Calu3 (cell line): Measurements from ENCODE around the gene AICDA. TPM values are rescaled to one million over a fixed set of nuclear protein-coding genes. Genes with fewer than 3 reads are reported as not detected.

Experiments used
- BruUV-seq: library from RNA; stranded (reverse); fragments of 400-500 nt; replicated peaks from 2 replicates; lab custom pipeline; 2021; lab: Mats Ljungman, UMichigan
- CTCF ChIA-PET: fragments of 300-600 bp; sonication (Branson Sonifier 250); formaldehyde crosslinking; loops from one replicate; lab custom pipeline; 2022; ENCODE audit warnings: antibody characterized with exemption; lab: Charles Lee
- DNase-seq: peaks from one replicate; pipeline ENCODE4 v3.0.0; 2022
- H3K27ac Mint-ChIP-seq: one replicate; pipeline ENCODE4 v1.8.0; 2022; ENCODE audit warnings: mixed read lengths; ENCODE audit not compliant: unreplicated experiment
- H3K27me3 Mint-ChIP-seq: one replicate; pipeline ENCODE4 v1.8.0; 2022; ENCODE audit warnings: mixed read lengths; ENCODE audit not compliant: unreplicated experiment
- H3K36me3 Mint-ChIP-seq: one replicate; pipeline ENCODE4 v1.8.0; 2022; ENCODE audit warnings: mild to moderate bottlenecking, moderate library complexity, mixed read lengths; ENCODE audit not compliant: insufficient read depth, unreplicated experiment
- H3K4me1 Mint-ChIP-seq: one replicate; pipeline ENCODE4 v1.8.0; 2022; ENCODE audit warnings: mild to moderate bottlenecking, low read depth, mixed read lengths; ENCODE audit not compliant: unreplicated experiment
- H3K4me3 Mint-ChIP-seq: one replicate; pipeline ENCODE4 v1.8.0; 2022; ENCODE audit warnings: mild to moderate bottlenecking, low read depth, moderate library complexity, mixed read lengths; ENCODE audit not compliant: unreplicated experiment
- H3K9me3 Mint-ChIP-seq: one replicate; pipeline ENCODE4 v1.8.0; 2022; ENCODE audit warnings: low read depth, mixed read lengths; ENCODE audit not compliant: unreplicated experiment
- intact Hi-C: fragments of 100-400 bp; cut with micrococcal nuclease; formaldehyde crosslinking; loops from one replicate; pipeline ENCODE4 v1.10.0; 2022; ENCODE audit not compliant: unreplicated experiment
- total RNA-seq: library from RNA; stranded (reverse); gene quantifications from 2 replicates; pipeline ENCODE4 v1.2.3, GENCODE V29; 2022
- TF ChIP-seq, protein P1 (sequence below): fragments of 200-600 bp; IDR thresholded peaks from one replicate; pipeline ENCODE4 v1.8.0; 2022; ENCODE audit warnings: antibody characterized with exemption; ENCODE audit not compliant: unreplicated experiment

AICDA gene
- total RNA-seq, 1 experiment from 2014 or later = not detected

DNA sequence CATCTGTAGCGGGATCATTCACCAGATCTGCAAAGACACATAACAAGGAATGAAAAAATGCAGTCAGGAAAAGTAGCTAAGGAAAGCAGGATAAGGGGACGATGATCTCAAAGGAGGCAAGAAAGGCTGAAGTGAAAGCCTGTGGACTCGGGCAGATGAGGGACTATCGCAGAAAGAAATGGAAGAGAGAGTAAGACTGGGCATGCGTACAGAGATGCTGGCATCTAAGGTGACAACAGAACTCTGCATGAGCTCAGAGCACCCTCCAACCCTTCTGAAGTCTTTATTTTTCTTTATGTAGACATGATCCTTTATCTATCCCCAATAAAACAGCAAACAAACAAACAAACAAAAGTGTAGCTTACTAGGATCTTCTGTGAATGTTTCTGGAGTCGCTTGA is 42.8 kb upstream of the AICDA start:
- Mint-ChIP-seq H3K4me3 (no peak overlapping the region), H3K36me3 (no peaks in the 10 kb centered on the region), H3K4me1 (no peaks in the 10 kb centered on the region), H3K9me3 (no peaks in the 10 kb centered on the region), H3K27ac (no peak overlapping the region), H3K27me3 (peaks cover 5% of the 10 kb centered on the region)
- CTCF ChIA-PET = interaction anchor here (0.5 kb wide), 1 partner anchor 32 kb away, joined by 3 read pairs; no protein-coding TSS in a partner anchor
- no TSS peak for BruUV-seq
- TF ChIP-seq, protein P1, sequence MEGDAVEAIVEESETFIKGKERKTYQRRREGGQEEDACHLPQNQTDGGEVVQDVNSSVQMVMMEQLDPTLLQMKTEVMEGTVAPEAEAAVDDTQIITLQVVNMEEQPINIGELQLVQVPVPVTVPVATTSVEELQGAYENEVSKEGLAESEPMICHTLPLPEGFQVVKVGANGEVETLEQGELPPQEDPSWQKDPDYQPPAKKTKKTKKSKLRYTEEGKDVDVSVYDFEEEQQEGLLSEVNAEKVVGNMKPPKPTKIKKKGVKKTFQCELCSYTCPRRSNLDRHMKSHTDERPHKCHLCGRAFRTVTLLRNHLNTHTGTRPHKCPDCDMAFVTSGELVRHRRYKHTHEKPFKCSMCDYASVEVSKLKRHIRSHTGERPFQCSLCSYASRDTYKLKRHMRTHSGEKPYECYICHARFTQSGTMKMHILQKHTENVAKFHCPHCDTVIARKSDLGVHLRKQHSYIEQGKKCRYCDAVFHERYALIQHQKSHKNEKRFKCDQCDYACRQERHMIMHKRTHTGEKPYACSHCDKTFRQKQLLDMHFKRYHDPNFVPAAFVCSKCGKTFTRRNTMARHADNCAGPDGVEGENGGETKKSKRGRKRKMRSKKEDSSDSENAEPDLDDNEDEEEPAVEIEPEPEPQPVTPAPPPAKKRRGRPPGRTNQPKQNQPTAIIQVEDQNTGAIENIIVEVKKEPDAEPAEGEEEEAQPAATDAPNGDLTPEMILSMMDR = no peak
- no peak for DNase-seq
- intact Hi-C loops = no loop called here

DNA sequence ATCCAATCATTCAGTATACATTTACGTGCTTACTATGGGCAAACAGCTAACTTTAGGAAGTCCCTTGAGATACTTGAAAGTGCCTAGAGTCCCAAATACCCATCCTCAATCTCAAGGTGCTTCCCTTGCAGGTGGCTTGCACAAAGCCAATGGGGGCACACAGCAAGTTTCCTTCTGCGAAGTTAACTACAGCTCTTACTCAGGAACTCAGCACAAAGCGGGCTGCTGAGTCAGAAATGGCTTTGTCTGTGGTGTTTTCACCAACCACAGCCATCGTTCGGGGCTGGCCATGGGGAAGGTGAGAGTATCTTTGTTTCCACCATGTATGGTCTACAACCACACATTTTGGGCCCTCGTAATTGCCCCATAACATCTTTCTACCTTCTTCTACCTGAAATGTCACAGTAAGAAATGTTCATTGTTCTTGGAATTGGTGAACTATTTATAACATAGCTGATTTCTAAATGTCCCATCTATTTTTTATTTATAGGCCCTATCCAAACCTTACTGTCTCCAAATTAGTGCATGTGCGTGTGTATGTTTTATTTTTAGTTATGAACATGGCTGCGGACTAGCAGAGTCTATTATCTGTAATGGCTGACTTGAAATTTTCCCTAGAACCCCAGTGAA is 36.0 kb upstream of the AICDA start:
- Mint-ChIP-seq H3K27me3 (peaks cover 23% of the 10 kb centered on the region), H3K27ac (no peak overlapping the region), H3K9me3 (no peaks in the 10 kb centered on the region), H3K36me3 (no peaks in the 10 kb centered on the region), H3K4me1 (peaks cover 13% of the 10 kb centered on the region), H3K4me3 (no peak overlapping the region)
- intact Hi-C loops = no loop called here
- BruUV-seq = no TSS peak
- DNase-seq = no peak
- CTCF ChIA-PET = no interaction called here
- TF ChIP-seq, protein P1 = no peak

GRCh38 chr12:8647968-8648367 is 35.3 kb upstream of the AICDA start:
- H3K4me3 Mint-ChIP-seq = no peak overlapping the region
- CTCF ChIA-PET = no interaction called here
- no peak overlapping the region for H3K27ac Mint-ChIP-seq
- intact Hi-C loops = no loop called here
- TF ChIP-seq, protein P1 = no peak
- no peaks in the 10 kb centered on the region for H3K9me3 Mint-ChIP-seq
- no peak for DNase-seq
- no peaks in the 10 kb centered on the region for H3K36me3 Mint-ChIP-seq
- BruUV-seq = no TSS peak
- peaks cover 23% of the 10 kb centered on the region for H3K27me3 Mint-ChIP-seq
- peaks cover 13% of the 10 kb centered on the region for H3K4me1 Mint-ChIP-seq

GRCh38 chr12:8644345-8645248 is 31.9 kb upstream of the AICDA start:
- Mint-ChIP-seq H3K4me1 (peaks cover 13% of the 10 kb centered on the region), H3K9me3 (no peaks in the 10 kb centered on the region), H3K27me3 (peaks cover 9% of the 10 kb centered on the region), H3K36me3 (no peaks in the 10 kb centered on the region), H3K4me3 (no peak overlapping the region), H3K27ac (no peak overlapping the region)
- TF ChIP-seq, protein P1 = no peak
- CTCF ChIA-PET = interaction anchor here (0.5 to 1.3 kb wide), 2 partner anchors 8 to 13 kb away, joined by 3 to 5 read pairs; no protein-coding TSS in a partner anchor
- no peak for DNase-seq
- BruUV-seq = no TSS peak
- intact Hi-C loops = no loop called here
